HG03196 (cell line): ENCODE measurements around the gene CCDC15.
"Not testable (repeated sequence)": the region's sequence is repeated elsewhere in the genome, so short reads cannot be mapped to it uniquely, and the experiment has no call there.

Source experiments
- ATAC-seq: cut with Tn5 transposase; IDR thresholded peaks from one replicate; pipeline ENCODE4 v1.9.1; 2021; ENCODE audit not compliant: unreplicated experiment

CCDC15 gene

DNA sequence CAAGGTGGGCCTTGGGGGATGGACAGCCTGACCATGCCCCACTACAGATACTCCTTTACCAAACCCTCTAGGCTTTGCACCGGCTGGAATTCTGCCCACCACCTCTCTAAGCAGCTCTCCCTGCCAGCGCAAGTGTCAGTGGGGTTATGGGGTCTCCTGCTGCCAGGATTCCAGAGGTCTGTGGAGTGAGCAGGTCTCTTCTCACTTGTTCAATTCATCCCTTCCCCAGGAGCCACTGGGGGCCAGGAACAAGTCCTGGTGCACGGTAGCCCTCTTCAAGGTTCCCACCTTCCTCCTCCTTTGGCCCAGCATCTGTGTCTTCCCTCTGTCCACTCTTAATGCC is 30.5 kb downstream of the CCDC15 start:
- no peak for ATAC-seq

DNA sequence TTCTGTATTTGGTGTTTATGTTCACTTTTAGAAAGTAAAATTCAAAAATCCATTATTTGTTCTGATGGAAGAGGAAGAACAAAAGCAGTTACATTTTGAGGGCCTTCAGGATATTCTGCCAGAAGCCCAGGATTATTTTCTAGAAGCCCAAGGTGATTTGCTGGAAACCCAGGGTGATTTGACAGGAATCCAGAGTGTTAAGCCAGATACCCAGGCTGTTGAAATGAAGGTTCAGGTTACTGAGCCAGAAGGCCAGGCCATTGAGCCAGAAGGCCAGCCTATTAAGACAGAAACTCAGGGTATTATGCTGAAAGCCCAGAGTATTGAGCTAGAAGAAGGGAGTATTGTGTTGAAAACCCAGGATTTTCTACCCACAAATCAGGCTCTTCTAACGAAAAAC is 33.1 kb downstream of the CCDC15 start:
- ATAC-seq = no peak

DNA sequence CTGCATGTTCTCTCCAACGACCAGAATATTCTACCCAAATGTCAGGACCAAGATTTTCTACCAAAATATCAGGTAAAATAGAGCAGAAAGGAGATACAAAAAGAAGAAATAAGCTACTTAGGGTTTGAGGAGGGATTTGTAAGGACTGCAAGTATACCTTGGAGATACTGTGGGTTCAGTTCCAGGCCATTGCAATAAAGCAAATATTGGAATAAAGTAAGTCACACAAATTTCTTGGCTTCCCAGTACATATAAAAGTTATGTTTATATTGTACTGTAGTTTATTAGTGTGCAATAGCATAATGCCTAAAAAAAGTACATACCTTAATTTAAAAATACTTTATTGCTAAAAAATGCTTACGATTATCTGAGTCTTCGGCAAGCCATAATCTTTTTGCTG is 34.1 kb downstream of the CCDC15 start:
- no peak for ATAC-seq

DNA sequence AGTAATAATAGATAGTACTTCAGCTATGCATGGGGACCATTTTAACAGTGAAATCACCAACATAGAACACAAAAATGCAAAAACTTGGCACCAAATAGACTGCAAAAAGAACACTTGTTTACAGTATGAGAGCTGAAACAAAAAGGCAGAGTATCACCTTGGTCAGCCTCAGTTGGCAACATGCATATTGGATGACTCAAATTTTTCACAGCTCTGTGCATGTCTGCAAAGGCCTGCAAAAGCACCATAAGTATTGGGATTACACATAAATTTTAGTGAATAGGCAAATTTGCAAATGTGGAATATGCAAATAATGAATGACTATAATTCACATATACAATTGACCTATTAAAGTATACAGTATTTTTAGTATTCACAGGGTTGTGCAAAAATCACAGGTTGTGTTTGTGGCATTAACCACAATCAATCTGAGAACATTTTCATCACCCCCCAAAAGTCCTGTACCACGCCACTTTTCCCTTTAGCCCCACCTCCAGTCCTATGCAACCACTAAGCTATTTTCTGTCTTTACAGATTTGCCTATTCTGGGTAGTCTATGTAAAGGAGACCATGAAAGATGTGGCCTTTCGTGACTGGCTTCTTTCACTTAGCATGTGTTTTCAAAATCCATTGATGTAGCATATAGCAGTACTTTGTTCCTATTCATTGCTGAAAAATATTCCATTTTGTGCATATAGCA is 47.2 kb downstream of the CCDC15 start:
- no peak for ATAC-seq

DNA sequence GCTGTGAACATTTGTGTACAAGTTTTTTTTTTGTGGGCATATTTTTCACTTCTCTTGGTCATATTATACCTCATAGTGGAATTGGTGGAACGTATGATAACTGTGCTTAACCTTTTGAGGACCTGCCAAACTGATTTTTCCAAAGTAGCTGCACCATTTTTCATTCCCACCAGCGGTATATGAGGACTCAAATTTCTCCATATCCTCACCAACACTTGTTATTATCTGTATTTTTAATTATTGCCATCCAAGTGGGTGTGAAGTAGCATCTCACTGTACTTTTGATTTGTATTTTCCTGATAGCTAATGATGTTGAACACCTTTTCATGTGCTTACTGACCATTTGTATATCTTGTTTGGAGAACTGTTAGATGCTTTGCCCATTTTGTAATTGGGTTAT is 47.8 kb downstream of the CCDC15 start:
- ATAC-seq = no peak

DNA sequence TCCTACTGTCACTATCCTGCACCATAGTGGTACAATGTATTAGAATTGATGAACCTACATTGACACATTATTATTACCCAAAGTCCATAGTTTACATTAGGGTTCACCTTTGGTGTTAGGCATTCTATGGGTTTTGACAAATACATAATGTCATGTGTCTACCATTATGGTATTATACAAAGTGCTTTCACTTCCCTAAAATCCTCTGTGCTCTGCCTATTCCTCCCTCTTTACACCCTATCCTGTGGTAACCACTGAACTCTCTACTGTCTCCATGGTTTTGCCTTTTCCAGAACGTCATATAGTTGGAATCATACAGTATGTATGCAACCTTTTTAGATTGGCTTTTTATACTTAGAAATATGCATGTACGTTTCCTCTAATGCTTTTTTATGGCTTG is 51.5 kb downstream of the CCDC15 start:
- ATAC-seq = no peak

DNA sequence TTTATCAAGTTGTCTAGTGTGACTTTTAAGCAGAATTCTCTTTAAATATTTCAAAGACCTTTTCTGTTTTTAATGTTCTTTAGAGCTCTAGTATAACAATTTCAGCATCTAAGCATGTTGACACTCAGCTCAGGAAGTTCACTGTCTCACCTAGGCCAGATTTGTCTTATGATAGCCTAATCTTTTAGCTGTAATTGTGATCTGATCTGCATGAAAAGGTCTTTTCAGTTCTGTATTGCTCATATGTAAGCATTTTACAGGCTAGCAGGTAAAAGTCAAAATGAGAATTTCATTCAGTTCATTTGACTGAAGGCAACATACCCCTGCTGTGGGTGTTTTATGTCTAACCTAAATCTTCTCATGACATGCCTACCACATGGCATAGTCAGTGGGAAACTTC is 62.4 kb downstream of the CCDC15 start:
- no peak for ATAC-seq

DNA sequence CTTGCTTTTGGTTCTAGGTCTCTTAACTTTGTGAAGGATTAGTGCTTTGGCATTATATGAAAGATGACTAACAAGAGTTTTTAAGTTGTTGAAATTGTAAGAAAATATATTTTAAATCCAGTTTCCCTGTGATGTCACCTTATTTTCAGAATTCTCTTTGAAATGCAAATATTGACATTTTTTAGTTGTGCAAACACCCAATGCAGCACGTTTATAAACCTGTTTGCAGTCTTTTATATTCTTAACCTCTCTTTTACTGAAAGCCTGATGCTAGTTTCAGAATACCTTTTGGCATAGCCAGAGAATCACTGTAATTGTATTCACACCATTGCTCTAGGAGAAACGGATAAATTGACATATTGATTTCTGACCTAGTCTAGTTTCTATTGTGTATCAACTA is 66.3 kb downstream of the CCDC15 start:
- no peak for ATAC-seq

DNA sequence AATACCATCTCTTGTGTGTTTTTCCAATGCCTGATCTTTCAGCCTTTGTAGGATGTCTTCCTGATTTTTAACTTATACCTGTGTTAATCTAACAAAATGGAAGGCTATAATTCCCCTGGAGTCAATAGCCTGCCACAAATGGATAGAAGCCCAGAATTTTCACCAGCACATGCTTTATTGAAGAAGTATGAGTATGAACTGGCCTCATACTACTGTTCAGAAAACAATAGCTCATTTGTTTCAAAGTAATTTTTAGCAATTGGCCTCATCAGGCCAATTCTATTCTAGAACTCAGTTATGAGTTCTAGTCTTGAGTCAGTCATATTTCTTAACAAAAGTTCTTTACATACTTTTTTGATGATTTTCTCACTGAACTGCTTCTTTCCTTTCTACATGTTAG is 68.5 kb downstream of the CCDC15 start:
- no peak for ATAC-seq

DNA sequence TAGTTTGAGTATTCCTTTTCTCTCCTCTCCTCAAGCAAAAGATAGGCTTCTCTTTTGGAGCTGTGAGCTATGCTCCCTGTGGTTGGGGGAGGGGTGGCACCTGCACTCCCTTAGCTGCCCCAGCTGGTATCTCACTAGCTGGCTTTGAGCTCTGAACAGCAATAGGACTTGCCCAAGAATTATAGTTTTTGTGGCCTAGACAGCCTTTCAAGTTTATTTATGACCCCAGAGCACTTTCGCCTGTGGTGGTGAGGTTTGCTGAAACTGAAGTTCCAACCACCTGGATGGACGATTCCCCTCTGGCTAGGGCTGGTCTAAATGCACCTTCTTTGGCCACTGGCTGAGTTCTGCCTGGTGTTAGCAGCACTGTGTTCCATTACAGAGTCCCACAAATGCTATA is 72.0 kb downstream of the CCDC15 start:
- no peak for ATAC-seq

DNA sequence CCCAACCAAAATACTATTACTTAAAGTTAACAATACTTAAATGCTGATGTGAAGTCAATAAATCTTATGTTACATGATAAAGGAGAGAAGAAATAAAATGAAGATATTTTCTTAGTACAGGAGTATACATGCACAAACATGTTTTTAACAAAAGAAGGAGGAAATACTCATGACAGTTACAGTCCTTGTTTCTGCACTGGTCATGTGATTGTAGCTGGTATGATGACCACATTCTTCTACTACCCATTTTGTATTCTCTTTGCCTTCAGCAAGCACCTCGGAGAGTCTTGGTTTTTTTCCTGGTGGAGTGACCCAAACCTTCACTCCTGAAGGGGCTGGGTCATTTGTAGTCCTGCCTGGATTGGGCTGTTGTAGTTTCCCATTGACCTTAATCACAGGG is 75.4 kb downstream of the CCDC15 start:
- not testable (repeated sequence) for ATAC-seq

DNA sequence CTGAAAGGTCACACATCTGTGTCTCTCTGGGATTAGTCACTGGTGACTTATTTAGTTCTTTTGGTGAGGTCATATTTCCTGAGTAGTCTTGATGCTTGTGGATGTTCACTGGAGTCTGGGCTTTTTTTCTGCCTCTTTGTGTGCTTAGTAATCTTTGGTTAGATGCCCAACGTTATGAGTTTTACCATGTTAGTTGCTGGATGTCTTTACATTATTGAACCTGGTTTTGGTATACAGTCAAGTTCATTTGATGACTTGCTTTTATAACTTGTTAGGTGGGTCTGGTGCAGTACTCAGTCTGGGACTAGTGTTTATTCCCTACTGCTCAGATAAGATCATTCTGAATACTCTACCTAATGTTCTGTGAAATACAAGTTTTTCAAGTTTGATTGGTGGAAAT is 82.9 kb downstream of the CCDC15 start:
- no peak for ATAC-seq

DNA sequence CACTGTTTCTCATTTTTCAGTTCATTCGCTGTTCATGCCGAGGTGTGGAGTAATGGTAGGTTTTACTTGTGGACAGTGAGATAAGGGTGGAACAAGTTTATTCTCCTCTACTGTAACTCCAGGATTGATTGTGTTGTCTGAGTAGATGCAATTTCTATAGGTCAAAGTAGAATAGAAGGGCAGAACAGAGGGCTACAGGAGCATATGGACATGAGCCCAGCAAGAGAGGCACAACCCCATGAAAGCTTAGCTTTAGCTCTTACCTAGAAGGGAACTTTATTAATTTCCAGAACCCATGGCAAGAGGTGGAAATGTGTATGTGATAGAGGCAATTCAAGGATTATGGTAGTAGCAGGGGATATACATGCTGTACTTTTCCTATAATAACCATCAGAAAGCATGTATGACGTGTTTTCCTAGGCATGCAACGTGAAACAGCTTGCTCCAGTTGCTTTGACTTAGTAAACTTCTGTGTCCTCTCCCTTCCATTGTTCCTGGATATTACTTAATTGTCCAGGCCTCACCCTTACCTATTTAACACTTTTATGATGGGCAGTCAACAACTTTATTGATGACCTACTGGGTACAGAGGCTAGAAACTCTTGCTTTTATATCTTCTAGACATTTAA is 95.3 kb downstream of the CCDC15 start:
- ATAC-seq = no peak

DNA sequence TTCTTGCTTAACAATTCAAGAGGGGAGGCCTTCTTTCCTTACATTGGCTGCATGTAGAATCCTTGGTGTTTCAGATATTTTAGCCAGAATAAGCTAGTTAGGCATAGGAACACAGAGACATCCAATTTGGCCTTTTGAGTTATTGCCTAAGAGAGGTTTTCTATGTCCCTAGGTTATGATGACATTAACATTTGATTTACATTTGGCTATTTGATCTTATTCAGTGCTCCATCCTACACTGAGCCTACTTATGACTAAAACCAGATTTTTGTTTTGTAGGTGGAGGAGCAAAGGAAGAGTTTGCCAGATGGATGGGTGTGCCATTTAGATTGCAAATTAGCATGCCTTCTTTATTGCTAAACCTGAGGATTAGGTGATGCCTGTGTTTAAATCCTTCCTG is 98.0 kb downstream of the CCDC15 start:
- ATAC-seq = no peak

DNA sequence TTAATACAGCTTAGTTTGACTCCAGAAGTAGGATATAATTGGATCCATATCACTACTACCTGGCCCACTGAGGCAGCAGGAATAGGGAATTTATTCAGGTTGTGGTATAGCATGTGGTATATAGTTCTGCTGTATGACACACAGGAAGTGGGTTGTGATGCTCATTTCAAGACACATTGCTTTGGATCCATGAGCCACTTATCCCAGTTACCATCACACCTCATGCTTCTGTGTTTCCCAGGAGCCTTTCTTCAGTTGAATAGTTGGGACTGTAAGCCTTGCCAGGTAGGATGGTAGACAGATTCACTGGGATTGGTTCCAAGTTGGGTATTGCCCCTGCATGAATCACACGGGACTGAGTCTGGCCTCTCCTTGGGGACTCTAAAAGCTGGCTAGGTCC is 99.2 kb downstream of the CCDC15 start:
- no peak for ATAC-seq

DNA sequence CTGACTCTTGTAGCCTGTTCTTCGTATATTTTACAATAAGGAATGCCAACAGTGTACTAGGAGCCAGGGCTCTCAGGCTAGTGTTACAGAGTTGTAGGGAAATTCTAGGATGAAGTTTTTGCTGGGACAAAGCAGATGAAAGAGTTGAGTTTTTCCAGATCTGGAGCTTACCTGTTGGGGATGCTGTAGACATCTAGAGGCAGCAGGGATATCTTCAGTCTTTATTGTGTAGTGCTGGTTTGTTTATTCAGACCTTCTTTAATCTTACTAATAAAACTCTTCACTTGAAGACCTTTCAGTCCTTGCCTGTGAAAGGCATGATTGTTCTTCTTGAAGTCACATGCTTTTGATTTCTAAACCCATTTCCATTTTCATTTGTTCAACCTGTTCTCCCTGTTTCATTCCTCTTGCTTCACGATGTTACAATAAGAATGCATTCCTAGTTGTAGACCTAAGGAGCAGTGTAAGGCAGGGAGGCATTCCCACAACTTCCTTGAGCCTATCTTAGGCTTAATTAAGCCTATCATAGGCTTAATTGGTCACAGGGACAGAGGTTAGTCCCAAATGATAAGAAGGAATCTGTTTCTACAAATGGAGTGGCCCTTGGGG is 101.2 kb downstream of the CCDC15 start:
- ATAC-seq = no peak

DNA sequence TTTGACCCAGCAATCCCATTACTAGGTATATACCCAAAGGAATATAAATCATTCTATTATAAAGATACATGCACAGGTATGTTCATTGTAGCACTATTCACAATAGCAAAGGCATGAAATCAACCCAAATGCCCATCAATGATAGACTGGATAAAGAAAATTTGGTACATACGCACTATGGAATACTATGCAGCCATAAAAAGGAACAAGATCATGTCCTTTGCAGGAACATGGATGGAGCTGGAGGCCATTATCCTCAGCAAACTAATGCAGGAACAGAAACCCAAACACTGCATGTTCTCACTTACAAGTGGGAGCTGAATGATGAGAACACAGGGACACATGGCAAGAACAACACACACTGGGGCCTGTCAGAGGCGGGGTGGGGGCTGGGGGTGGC is 102.1 kb downstream of the CCDC15 start:
- ATAC-seq = not testable (repeated sequence)

DNA sequence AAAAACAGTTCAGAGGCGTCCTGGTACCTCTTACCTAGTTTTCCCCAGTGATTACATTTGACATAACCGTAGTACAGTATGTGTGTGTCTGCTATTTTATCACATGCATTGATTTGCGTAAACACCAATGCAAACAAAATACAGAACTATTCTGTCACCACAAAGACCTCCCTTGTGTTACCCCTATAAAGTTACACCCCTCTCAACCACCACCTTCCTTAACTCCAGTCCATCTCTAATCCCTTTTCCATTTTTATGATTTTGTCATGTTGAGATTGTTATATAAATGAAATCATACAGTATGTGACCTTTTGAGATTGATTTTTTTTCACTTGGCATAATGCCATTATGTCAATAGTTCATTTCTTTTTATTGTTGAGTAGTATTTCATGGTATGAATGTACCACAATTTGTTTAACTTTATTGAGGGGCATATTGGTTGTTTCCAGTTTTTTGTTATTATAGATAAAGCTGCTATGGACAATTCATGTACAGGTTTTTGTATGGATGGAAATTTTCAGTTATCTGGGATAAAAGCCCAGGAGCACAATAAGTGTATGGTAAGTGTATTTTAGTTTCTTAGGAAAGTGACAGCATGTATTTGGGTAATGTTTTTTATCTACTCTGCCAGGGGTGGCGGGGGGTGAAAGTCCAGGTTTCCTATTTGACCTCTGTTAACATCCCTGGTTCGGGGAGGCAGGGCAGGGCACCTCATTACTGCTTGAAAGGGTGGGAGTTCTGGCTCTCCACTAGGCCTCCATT is 103.1 kb downstream of the CCDC15 start:
- ATAC-seq = no peak

DNA sequence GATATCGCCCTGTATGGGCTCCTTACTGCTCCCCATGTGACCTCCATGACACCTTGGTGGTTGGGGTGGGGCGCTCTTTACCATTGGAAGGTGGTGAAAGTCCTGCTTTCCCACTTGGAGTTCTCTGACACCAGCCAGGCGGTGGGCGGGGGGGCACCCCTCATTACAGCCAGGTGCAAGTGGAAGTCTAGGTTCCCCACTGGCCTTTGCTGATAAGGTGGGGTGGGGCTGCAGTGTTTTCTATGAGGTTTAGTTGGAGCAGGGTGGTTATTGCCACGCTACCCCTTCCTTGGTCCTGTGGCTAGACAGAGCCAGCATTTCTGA is 103.7 kb downstream of the CCDC15 start:
- ATAC-seq = no peak

DNA sequence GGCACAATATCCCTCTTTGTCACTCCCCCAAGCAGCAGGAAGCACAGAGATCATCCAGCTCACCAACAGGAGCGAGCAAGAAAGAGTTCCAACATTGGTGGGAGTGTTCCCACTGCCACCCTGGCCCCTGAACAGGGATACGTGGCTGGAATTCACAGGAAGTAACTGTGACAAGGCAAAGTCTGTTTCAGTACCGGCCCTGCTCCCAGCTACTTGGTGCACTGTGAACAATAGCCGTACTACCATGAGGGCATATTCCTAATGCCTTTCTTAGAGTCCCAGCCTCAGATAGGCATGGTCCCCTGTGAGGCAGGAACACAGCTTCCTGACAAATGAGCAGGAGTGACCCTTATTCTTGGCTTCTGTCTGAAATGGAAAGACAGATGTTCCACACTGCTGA is 107.3 kb downstream of the CCDC15 start:
- no peak for ATAC-seq

DNA sequence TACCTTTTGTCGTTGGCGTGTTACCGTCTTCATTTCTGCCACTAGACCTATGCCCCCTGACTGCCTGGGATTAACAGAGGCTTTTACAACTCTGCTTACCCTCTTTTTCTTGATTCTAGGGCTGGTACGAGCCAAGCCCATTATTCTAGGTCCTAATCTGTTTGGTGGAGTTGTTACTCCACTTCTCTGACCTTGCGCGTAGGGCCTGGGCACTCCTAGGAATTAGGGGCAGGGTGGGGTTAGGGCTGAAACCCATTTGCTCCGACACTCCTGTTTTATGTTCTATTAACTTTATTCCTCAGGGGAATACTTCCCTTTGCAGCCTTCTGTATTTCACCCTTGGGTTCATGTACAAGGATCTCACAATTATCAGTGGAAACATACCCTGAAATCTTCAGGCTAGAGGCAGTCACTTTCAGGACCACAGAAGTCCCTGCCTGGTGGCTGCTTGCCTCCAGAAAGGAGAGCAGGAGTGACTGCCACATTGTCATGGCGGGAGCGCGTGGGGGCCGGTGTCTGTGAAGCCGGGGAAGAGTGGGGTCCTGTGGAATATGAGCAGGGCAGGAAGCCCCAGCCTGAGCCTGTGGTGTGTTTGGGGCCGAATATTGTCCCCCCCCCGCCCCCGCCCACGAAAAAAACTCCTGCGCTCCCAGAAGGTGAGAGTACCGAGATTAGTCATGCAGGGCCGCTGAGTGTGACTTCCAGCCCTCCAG is 108.4 kb downstream of the CCDC15 start:
- peak; percentile 1 for ATAC-seq
